ENCODE data around the gene DOCK11.

Gene DOCK11

GRCh38 chrX:118525174-118525730, 29.6 kb downstream of the DOCK11 start:
- DNase-seq (ENCODE audit: extremely low spot score): no peak
- CTCF ChIA-PET: no interaction called here
- POLR2A ChIA-PET: no interaction called here
- no peak for TF ChIP-seq SUZ12 (IDR thresholded peaks at IDR 0.05)
- TF ChIP-seq HDGF (IDR thresholded peaks at IDR 0.05; ENCODE audit: borderline replicate concordance): no peak
- TF ChIP-seq BHLHE40 (IDR thresholded peaks at IDR 0.05; ENCODE audit: borderline replicate concordance): no peak
- TF ChIP-seq SP1 (IDR thresholded peaks at IDR 0.05): no peak
- TF ChIP-seq PKNOX1 (IDR thresholded peaks at IDR 0.05): no peak
- TF ChIP-seq ELF4 (IDR thresholded peaks at IDR 0.05): no peak
- TF ChIP-seq FOXM1 (IDR thresholded peaks at IDR 0.05; ENCODE audit: borderline replicate concordance): no peak
- TF ChIP-seq FOXK2 (IDR thresholded peaks at IDR 0.05): no peak
- TF ChIP-seq TARDBP (IDR thresholded peaks at IDR 0.05): no peak
- TF ChIP-seq ARNT (IDR thresholded peaks at IDR 0.05): no peak
- TF ChIP-seq FOXA1 (IDR thresholded peaks at IDR 0.05): no peak
- TF ChIP-seq L3MBTL2 (conservative IDR thresholded peaks at IDR 0.05): no peak
- TF ChIP-seq LEF1 (IDR thresholded peaks at IDR 0.05; ENCODE audit: borderline replicate concordance): no peak
- no peak for TF ChIP-seq CTBP1 (IDR thresholded peaks at IDR 0.05; ENCODE audit: borderline replicate concordance)
- no peak for TF ChIP-seq NFRKB (IDR thresholded peaks at IDR 0.05)

GRCh38 chrX:118526149-118526548, 30.5 kb downstream of the DOCK11 start:
- CTCF ChIA-PET: no interaction called here
- DNase-seq (ENCODE audit: extremely low spot score): no peak
- POLR2A ChIA-PET: no interaction called here
- TF ChIP-seq NFRKB (IDR thresholded peaks at IDR 0.05) (no peak), FOXA1 (IDR thresholded peaks at IDR 0.05) (no peak), FOXK2 (IDR thresholded peaks at IDR 0.05) (no peak), CTBP1 (IDR thresholded peaks at IDR 0.05; ENCODE audit: borderline replicate concordance) (no peak), ZNF384 (IDR thresholded peaks at IDR 0.05) (no peak), FOXM1 (IDR thresholded peaks at IDR 0.05; ENCODE audit: borderline replicate concordance) (no peak), LEF1 (IDR thresholded peaks at IDR 0.05; ENCODE audit: borderline replicate concordance) (no peak), SP1 (IDR thresholded peaks at IDR 0.05) (no peak), BHLHE40 (IDR thresholded peaks at IDR 0.05; ENCODE audit: borderline replicate concordance) (no peak), PKNOX1 (IDR thresholded peaks at IDR 0.05) (no peak), L3MBTL2 (conservative IDR thresholded peaks at IDR 0.05) (no peak), ARNT (IDR thresholded peaks at IDR 0.05) (no peak), ELF4 (IDR thresholded peaks at IDR 0.05) (no peak), HDGF (IDR thresholded peaks at IDR 0.05; ENCODE audit: borderline replicate concordance) (no peak), TARDBP (IDR thresholded peaks at IDR 0.05) (no peak), SUZ12 (IDR thresholded peaks at IDR 0.05) (no peak)

GRCh38 chrX:118528071-118528737, 32.6 kb downstream of the DOCK11 start:
- no peak for DNase-seq (ENCODE audit: extremely low spot score)
- POLR2A ChIA-PET: no interaction called here
- TF ChIP-seq PKNOX1 (IDR thresholded peaks at IDR 0.05) (no peak), TARDBP (IDR thresholded peaks at IDR 0.05) (no peak), NFRKB (IDR thresholded peaks at IDR 0.05) (no peak), L3MBTL2 (conservative IDR thresholded peaks at IDR 0.05) (no peak), CTBP1 (IDR thresholded peaks at IDR 0.05; ENCODE audit: borderline replicate concordance) (no peak), BHLHE40 (IDR thresholded peaks at IDR 0.05; ENCODE audit: borderline replicate concordance) (no peak), HDGF (IDR thresholded peaks at IDR 0.05; ENCODE audit: borderline replicate concordance) (no peak), LEF1 (IDR thresholded peaks at IDR 0.05; ENCODE audit: borderline replicate concordance) (no peak), ELF4 (IDR thresholded peaks at IDR 0.05) (no peak), FOXM1 (IDR thresholded peaks at IDR 0.05; ENCODE audit: borderline replicate concordance) (no peak), FOXK2 (IDR thresholded peaks at IDR 0.05) (no peak), SUZ12 (IDR thresholded peaks at IDR 0.05) (no peak), FOXA1 (IDR thresholded peaks at IDR 0.05) (no peak), ARNT (IDR thresholded peaks at IDR 0.05) (no peak), ZNF384 (IDR thresholded peaks at IDR 0.05) (no peak), SP1 (IDR thresholded peaks at IDR 0.05) (no peak)
- CTCF ChIA-PET: no interaction called here

- ChIA-PET CTCF (no interaction called here), POLR2A (no interaction called here)
- no peak for DNase-seq (ENCODE audit: extremely low spot score)
- no peak for TF ChIP-seq HDGF (IDR thresholded peaks at IDR 0.05; ENCODE audit: borderline replicate concordance)
- no peak for TF ChIP-seq BHLHE40 (IDR thresholded peaks at IDR 0.05; ENCODE audit: borderline replicate concordance)
- TF ChIP-seq ARNT (IDR thresholded peaks at IDR 0.05): no peak
- TF ChIP-seq L3MBTL2 (conservative IDR thresholded peaks at IDR 0.05): no peak
- no peak for TF ChIP-seq ZNF384 (IDR thresholded peaks at IDR 0.05)
- no peak for TF ChIP-seq ELF4 (IDR thresholded peaks at IDR 0.05)
- TF ChIP-seq PKNOX1 (IDR thresholded peaks at IDR 0.05): no peak
- no peak for TF ChIP-seq FOXK2 (IDR thresholded peaks at IDR 0.05)
- no peak for TF ChIP-seq NFRKB (IDR thresholded peaks at IDR 0.05)
- TF ChIP-seq LEF1 (IDR thresholded peaks at IDR 0.05; ENCODE audit: borderline replicate concordance): no peak
- TF ChIP-seq SUZ12 (IDR thresholded peaks at IDR 0.05): no peak
- no peak for TF ChIP-seq SP1 (IDR thresholded peaks at IDR 0.05)
- no peak for TF ChIP-seq FOXA1 (IDR thresholded peaks at IDR 0.05)
These were observed 34.8 kb downstream of the DOCK11 start for GRCh38 chrX:118530219-118530911.

Data from HEK293T (cell line).